Esophagus squamous epithelium (tissue), 5 donors: ENCODE results near the gene AQP5. TPM values are rescaled to one million over a fixed set of nuclear protein-coding genes. Genes with fewer than 3 reads are reported as not detected.
"Not testable (repeated sequence)": the region's sequence is repeated elsewhere in the genome, so short reads cannot be mapped to it uniquely, and the experiment has no call there.

Experiments used
- DNase-seq: peaks from one replicate; lab custom pipeline; 2025; lab: John Stamatoyannopoulos, UW
- H3K27ac ChIP-seq, 4 donors: fragments of 200-600 bp; sonication (generic); one replicate each; pipeline ENCODE4 v1.5.1; 2016 to 2019; ENCODE audit warnings: mild to moderate bottlenecking in 1 of 4
- H3K27me3 ChIP-seq, 4 donors: fragments of 200-600 bp; sonication (generic); 1 replicate in 3 of 4; 2 replicates in 1 of 4; pipeline versions ENCODE4 v1.5.1 to v1.6.0; 2017 to 2021; ENCODE audit warnings: antibody characterized with exemption in 1 of 4
- H3K36me3 ChIP-seq, 3 donors: fragments of 200-600 bp; sonication (generic); one replicate each; pipeline ENCODE4 v1.5.1; 2016 to 2019
- H3K4me1 ChIP-seq, 3 donors: fragments of 200-600 bp; sonication (generic); one replicate each; pipeline ENCODE4 v1.5.1; 2017 to 2019
- H3K4me3 ChIP-seq, 4 donors: fragments of 200-600 bp; sonication (generic); 1 replicate in 3 of 4; 2 replicates in 1 of 4; pipeline ENCODE4 v1.5.1; 2016 to 2019; ENCODE audit warnings: mild to moderate bottlenecking in 2 of 4, moderate library complexity in 1 of 4
- H3K9me3 ChIP-seq, 3 donors: fragments of 200-600 bp; sonication (generic); one replicate each; pipeline ENCODE4 v1.5.1; 2016 to 2019
- POLR2A ChIP-seq, 4 donors: fragments of 450-650 bp; IDR thresholded peaks; one replicate each; pipeline ENCODE4 v1.6.1; 2017; ENCODE audit warnings: antibody characterized with exemption in 4 of 4, mild to moderate bottlenecking in 4 of 4, moderate library complexity in 3 of 4
- WGBS, 2 donors: methylation state at CpG; one replicate each; pipeline ENCODE4 v1.1.5; 2018; 5-methylcytosine and 5-hydroxymethylcytosine counted together
- intact Hi-C: fragments of 100-400 bp; cut with DNase I; formaldehyde crosslinking; loops from one replicate; pipeline ENCODE4 v1.15.0; 2022
- total RNA-seq, 4 donors: library from RNA; depleted of rRNA; stranded (reverse); fragments of >200 nt; gene quantifications; one replicate each; pipeline ENCODE4 v1.1.0, GENCODE V29; 2016
- TF ChIP-seq, protein P1 (sequence below), 6 experiments: fragments of 450-650 bp in 4 of 6; fragments of 200-600 bp in 2 of 6; sonication (generic) in 2 of 6; IDR thresholded peaks; one replicate each; pipeline ENCODE4 v1.5.1; 2016 to 2019; ENCODE audit warnings: antibody characterized with exemption in 6 of 6, mild to moderate bottlenecking in 4 of 6, moderate library complexity in 4 of 6
- donor health status: DM: yes; HTN: yes; CAD: no.

Gene AQP5
- total RNA-seq, 4 donors from 2014 or later = 4.7 to 42.2 (median 18.6) TPM

DNA sequence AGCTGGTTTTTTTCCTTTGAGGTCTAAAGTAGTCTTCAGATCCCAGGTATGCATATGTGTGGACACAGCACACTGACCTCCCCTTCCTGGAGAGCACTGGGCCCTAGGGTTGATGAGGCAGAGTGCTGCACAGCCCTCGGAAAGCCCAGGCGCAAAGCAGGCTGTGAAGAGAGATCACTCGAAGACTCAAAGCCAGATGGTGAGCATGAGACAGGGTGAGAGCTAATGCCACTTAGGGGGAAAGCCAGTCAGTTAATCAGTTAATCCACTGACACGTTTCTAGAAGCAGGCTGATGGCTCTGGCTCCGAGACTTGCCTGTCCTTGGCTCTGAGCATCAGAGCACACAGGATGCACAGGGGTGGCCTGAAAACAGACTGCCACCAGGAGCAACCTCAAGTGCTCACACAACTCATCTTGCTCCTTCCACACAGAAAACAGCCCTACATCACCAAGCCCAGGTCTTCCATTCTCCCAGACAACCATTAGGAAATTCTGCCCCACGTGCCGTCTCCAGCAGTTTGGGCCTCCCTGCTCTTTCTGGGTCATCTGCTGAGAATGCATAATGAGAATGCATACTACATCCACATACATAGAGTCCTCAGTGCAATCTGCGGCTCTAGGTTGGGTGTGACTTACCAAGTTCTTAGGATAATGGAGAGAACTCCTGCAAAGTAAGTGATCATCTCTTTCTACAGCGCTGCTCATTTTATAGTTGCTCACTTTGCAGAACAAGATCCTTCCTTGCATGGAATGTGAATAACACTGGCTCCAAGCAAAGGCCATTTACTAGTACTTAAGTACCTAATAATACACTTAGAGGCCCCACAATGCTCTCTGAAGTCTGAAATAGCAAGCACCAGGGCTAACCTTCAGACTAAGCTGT lies 23.0 kb downstream of the AQP5 start:
- peaks cover 0 to 31% (median 5%) of the 10 kb centered on the region in 3 donors for H3K36me3 ChIP-seq
- TF ChIP-seq, protein P1, sequence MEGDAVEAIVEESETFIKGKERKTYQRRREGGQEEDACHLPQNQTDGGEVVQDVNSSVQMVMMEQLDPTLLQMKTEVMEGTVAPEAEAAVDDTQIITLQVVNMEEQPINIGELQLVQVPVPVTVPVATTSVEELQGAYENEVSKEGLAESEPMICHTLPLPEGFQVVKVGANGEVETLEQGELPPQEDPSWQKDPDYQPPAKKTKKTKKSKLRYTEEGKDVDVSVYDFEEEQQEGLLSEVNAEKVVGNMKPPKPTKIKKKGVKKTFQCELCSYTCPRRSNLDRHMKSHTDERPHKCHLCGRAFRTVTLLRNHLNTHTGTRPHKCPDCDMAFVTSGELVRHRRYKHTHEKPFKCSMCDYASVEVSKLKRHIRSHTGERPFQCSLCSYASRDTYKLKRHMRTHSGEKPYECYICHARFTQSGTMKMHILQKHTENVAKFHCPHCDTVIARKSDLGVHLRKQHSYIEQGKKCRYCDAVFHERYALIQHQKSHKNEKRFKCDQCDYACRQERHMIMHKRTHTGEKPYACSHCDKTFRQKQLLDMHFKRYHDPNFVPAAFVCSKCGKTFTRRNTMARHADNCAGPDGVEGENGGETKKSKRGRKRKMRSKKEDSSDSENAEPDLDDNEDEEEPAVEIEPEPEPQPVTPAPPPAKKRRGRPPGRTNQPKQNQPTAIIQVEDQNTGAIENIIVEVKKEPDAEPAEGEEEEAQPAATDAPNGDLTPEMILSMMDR (IDR thresholded peaks at IDR 0.05) = no peak
- TF ChIP-seq POLR2A (IDR thresholded peaks at IDR 0.05) = no peak
- H3K9me3 ChIP-seq = no peaks in the 10 kb centered on the region
- H3K4me3 ChIP-seq = no peak overlapping the region
- WGBS, 2 donors = 83 to 84% methylated on average over 6 to 9 of the region's 9 CpGs
- H3K27me3 ChIP-seq = no peaks in the 10 kb centered on the region
- peaks cover 0 to 16% (median 3%) of the 10 kb centered on the region in 3 donors for H3K4me1 ChIP-seq
- H3K27ac ChIP-seq = no peak overlapping the region
- intact Hi-C loops = no loop called here
- no peak for DNase-seq

DNA sequence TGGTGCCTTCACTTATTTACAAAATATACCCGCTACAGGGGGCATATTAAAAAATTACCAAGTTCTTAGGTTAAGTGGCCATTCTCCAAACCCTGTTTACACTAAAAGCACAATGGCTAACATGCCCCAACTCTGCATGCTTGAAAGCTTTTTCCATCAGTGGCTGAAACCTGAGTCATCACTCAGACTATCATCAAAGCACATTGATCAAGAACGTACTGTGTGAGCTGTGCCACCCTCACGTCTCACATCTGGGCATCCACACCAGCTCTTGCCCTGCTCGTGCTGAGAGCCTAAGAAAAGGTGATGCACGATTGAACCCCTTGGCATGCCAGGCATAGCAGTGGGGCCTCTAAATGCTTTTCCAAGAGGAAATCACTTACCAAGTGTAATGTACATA lies 24.3 kb downstream of the AQP5 start:
- TF ChIP-seq, protein P1 (IDR thresholded peaks at IDR 0.05) = no peak
- TF ChIP-seq POLR2A (IDR thresholded peaks at IDR 0.05) = no peak
- 80 to 81% methylated on average over 4 to 5 of the region's 5 CpGs for WGBS, 2 donors
- Histone ChIP-seq H3K4me1 (peaks cover 0 to 16% (median 3%) of the 10 kb centered on the region in 3 donors), H3K4me3 (no peak overlapping the region), H3K27ac (no peak overlapping the region), H3K9me3 (no peaks in the 10 kb centered on the region), H3K36me3 (peaks cover 0 to 43% (median 5%) of the 10 kb centered on the region in 3 donors), H3K27me3 (no peaks in the 10 kb centered on the region)
- no peak for DNase-seq
- intact Hi-C loops = no loop called here

DNA sequence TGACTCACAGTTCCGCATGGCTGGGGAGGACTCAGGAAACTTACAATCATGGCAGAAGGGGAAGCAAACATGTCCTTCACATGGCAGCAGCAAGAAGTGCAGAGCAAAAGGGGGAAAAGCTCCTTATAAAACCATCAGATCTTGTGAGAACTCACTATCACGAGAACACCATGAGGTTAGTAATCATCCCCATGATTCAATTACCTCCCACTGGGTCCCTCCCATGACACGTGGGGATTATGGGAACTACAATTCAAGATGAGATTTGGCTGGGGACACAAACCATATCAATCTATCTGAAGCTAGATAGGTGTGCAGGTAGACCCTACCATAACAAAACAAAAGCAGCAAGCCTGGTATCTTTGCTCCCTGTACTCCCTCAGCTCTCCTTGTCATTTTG lies 24.8 kb downstream of the AQP5 start:
- H3K4me1 ChIP-seq = peaks cover 0 to 16% (median 3%) of the 10 kb centered on the region in 3 donors
- H3K36me3 ChIP-seq = peaks cover under 1 to 46% (median 5%) of the 10 kb centered on the region in 3 donors
- H3K9me3 ChIP-seq, H3K4me3 ChIP-seq, intact Hi-C loops, H3K27ac ChIP-seq, DNase-seq, H3K27me3 ChIP-seq: not testable (repeated sequence)
- WGBS, 2 donors = 75 to 82% methylated on average over 3 of the region's 3 CpGs

DNA sequence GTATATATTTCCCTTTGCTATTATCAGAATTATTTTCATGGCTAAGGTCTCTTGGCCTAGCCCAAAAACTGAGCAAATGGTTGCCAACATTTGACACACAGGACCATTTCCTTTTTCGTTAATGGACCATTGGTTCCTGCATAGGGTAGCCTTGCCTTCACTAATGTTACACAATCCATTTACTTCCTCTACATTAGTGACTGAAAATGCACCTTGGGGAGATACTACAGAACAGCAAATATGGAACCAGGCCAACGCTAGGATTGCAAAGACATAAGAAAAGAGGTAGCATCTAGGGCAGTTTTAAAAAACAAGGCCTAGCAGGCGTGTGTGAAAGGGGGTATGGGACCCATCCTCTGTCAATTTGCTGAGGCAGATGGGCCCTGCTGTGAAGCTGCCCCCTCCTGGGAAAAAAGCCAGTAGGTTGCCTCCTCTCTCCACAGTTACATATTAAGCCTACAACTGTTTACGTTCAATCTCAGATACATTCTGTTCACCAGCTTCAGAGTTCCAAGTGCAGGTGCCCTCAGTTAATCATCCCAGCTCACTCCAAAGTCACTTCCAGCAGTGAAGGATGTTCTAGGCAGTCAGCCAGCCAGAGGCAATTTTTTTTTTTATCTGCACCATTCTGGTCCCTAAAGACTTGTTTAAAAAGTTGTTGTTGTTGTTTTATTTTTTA lies 26.1 kb downstream of the AQP5 start:
- H3K4me3 ChIP-seq = no peak overlapping the region
- TF ChIP-seq, protein P1 (IDR thresholded peaks at IDR 0.05) = no peak
- TF ChIP-seq POLR2A (IDR thresholded peaks at IDR 0.05) = no peak
- WGBS, 2 donors = 80 to 86% methylated on average over 4 of the region's 4 CpGs
- H3K27me3 ChIP-seq = no peaks in the 10 kb centered on the region
- H3K4me1 ChIP-seq = peaks cover 0 to 16% (median 3%) of the 10 kb centered on the region in 3 donors
- H3K9me3 ChIP-seq = no peaks in the 10 kb centered on the region
- H3K27ac ChIP-seq = no peak overlapping the region
- intact Hi-C loops = no loop called here
- peaks cover 10 to 59% (median 10%) of the 10 kb centered on the region in 3 donors for H3K36me3 ChIP-seq
- no peak for DNase-seq

DNA sequence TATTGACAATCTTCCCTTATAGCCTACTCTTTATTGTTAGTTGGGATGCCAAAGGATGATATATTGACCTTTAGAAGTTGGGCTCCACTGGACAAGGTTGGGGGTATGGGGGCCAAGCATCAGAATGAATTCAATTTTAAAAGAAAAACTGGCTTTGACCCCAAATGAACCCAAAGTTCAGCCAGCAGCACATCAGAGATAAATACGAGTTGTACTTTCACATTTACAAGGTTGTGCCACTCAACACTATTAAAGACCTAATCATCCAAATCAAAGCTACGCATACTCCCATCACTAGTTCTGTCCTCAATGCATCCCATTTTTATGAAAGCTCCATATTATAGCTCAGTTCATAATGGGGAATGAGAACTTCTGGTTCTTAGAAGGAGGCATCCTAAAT lies 27.7 kb downstream of the AQP5 start:
- intact Hi-C loops, H3K9me3 ChIP-seq, H3K27ac ChIP-seq, H3K4me1 ChIP-seq, DNase-seq, H3K27me3 ChIP-seq, H3K4me3 ChIP-seq: not testable (repeated sequence)
- H3K36me3 ChIP-seq = peaks cover 10 to 75% (median 10%) of the 10 kb centered on the region in 3 donors
- 95 to 100% methylated on average over 2 of the region's 2 CpGs for WGBS, 2 donors

DNA sequence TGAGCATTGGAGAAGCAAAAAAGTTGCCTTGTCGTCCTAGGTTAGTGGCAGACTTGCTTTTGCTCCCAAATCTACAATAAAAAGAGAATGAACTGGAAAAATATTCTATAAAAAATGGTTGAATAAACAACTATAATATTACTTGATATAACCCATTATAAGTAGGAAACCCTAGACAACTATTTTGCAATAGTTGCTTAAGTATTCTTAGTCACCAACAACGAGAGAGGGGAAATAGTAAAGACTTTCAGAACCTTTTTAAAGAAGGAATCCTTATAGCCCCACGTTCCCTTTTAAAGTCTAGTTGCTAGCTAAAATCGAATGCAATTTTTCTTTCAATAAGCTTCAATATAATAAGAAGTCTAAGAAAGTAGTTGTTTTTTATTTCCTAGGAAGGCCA lies 28.6 kb downstream of the AQP5 start:
- DNase-seq = no peak
- TF ChIP-seq, protein P1 (IDR thresholded peaks at IDR 0.05) = no peak
- no peak for TF ChIP-seq POLR2A (IDR thresholded peaks at IDR 0.05)
- Histone ChIP-seq H3K36me3 (peaks cover 10 to 84% (median 10%) of the 10 kb centered on the region in 3 donors), H3K4me3 (no peak overlapping the region), H3K27ac (no peak overlapping the region), H3K27me3 (no peaks in the 10 kb centered on the region), H3K4me1 (no peaks in the 10 kb centered on the region), H3K9me3 (no peaks in the 10 kb centered on the region)
- WGBS, 2 donors = 76 to 79% methylated on average over 4 of the region's 4 CpGs
- intact Hi-C loops = no loop called here
